Measurements from ENCODE around the gene FBXO36. TPM values are rescaled to one million over a fixed set of nuclear protein-coding genes. Genes with fewer than 3 reads are reported as not detected.

Gene FBXO36
- total and polyA plus RNA-seq, 7 donors = 0.90 to 3.5 (median 2.9) TPM

GRCh38 chr2:229909090-229909489 is 13.2 kb upstream of the FBXO36 start:
- Histone ChIP-seq H3K4me1 (peaks cover 0 to 52% (median 20%) of the 10 kb centered on the region in 4 donors), H3K27ac (no peak overlapping the region), H3K36me3 (peaks cover 0 to 19% (median 0%) of the 10 kb centered on the region in 4 donors), H3K4me3 (no peak overlapping the region), H3K9me3 (no peaks in the 10 kb centered on the region), H3K27me3 (no peaks in the 10 kb centered on the region)
- DNase-seq = no peak
- intact Hi-C loops (cut with DNase I) = no loop called here
- TF ChIP-seq POLR2AphosphoS5 (IDR thresholded peaks at IDR 0.05) (no peak), POLR2A (IDR thresholded peaks at IDR 0.05) (no peak), EP300 (IDR thresholded peaks at IDR 0.05) (no peak)
- TF ChIP-seq, protein P1, sequence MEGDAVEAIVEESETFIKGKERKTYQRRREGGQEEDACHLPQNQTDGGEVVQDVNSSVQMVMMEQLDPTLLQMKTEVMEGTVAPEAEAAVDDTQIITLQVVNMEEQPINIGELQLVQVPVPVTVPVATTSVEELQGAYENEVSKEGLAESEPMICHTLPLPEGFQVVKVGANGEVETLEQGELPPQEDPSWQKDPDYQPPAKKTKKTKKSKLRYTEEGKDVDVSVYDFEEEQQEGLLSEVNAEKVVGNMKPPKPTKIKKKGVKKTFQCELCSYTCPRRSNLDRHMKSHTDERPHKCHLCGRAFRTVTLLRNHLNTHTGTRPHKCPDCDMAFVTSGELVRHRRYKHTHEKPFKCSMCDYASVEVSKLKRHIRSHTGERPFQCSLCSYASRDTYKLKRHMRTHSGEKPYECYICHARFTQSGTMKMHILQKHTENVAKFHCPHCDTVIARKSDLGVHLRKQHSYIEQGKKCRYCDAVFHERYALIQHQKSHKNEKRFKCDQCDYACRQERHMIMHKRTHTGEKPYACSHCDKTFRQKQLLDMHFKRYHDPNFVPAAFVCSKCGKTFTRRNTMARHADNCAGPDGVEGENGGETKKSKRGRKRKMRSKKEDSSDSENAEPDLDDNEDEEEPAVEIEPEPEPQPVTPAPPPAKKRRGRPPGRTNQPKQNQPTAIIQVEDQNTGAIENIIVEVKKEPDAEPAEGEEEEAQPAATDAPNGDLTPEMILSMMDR (IDR thresholded peaks at IDR 0.05) = no peak
- WGBS, 2 donors = 54 to 76% methylated on average over 2 of the region's 2 CpGs

DNA sequence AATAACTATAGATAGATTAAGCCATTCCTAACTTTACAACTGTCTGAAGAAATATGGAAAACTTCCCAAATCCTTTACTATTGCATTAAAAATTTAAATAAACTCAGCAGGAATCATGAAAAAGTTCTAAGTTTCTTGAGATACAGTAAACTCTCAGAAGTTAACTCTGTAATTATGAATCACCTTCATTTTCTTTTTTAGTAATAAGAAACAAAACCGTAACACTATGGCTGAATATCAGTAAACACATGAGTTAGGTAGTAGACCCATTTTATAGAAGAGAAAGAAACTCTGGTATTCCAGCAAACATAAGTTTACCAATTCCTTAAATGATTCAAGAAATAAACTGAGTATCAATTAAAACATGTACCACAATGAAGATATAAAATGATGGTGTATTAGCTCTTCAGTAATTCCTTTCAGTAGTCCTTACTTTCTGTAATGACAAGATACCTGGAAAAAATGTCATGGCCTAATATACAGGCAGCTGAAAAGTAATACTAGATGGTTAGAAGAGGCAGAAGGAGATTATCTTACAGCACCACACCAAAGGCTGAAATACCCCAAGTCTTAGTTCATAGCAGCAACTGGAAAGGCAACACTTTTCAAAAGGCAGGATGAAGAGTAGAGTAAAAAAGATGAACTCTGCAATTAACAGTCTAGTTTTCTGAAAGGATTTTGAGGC is 12.0 kb upstream of the FBXO36 start:
- WGBS, 2 donors = 91% methylated on average over 1 of the region's 1 CpG
- TF ChIP-seq POLR2AphosphoS5 (IDR thresholded peaks at IDR 0.05) = no peak
- TF ChIP-seq, protein P1 (IDR thresholded peaks at IDR 0.05) = no peak
- no peak for TF ChIP-seq POLR2A (IDR thresholded peaks at IDR 0.05)
- no peak for TF ChIP-seq EP300 (IDR thresholded peaks at IDR 0.05)
- Histone ChIP-seq H3K27ac (no peak overlapping the region), H3K9me3 (no peaks in the 10 kb centered on the region), H3K4me1 (peaks cover 0 to 64% (median 26%) of the 10 kb centered on the region in 4 donors), H3K4me3 (no peak overlapping the region), H3K27me3 (no peaks in the 10 kb centered on the region), H3K36me3 (peaks cover 0 to 19% (median 0%) of the 10 kb centered on the region in 4 donors)
- DNase-seq = no peak
- intact Hi-C loops (cut with DNase I) = no loop called here

GRCh38 chr2:229910832-229911412 is 11.4 kb upstream of the FBXO36 start:
- no peak overlapping the region for H3K4me3 ChIP-seq
- peaks cover 0 to 68% (median 28%) of the 10 kb centered on the region in 4 donors for H3K4me1 ChIP-seq
- H3K27me3 ChIP-seq = no peaks in the 10 kb centered on the region
- no peak for DNase-seq
- no peak overlapping the region for H3K27ac ChIP-seq
- no peaks in the 10 kb centered on the region for H3K9me3 ChIP-seq
- TF ChIP-seq, protein P1 (IDR thresholded peaks at IDR 0.05) = no peak
- 22 to 59% methylated on average over 1 of the region's 1 CpG for WGBS, 2 donors
- intact Hi-C loops (cut with DNase I) = no loop called here
- H3K36me3 ChIP-seq = peaks cover 0 to 19% (median 0%) of the 10 kb centered on the region in 4 donors

DNA sequence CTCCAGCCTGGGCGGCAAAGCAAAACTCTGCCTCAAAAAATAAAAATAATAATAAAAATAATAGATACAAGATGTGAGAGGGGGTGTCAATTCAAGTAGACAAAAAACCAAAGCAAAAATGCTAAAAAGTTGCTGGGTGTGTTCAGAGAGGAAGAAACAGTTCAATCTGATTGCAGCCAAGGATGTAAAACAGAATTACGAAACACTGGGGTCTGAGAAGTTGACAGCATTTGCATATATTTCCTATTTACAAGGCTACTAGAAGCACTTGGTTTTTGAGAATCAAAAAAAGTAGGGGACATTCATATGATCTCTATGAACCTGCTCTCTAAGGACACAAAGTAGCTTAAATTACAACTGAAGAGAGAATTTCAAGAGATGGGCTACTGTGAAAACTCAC is 8.1 kb upstream of the FBXO36 start:
- H3K27ac ChIP-seq = no peak overlapping the region
- intact Hi-C loops (cut with DNase I) = no loop called here
- no peak overlapping the region for H3K4me3 ChIP-seq
- H3K9me3 ChIP-seq = no peaks in the 10 kb centered on the region
- H3K36me3 ChIP-seq = peaks cover 0 to 6% (median 0%) of the 10 kb centered on the region in 4 donors
- H3K4me1 ChIP-seq = peaks cover 0 to 72% (median 32%) of the 10 kb centered on the region in 4 donors
- no peak for DNase-seq
- no peaks in the 10 kb centered on the region for H3K27me3 ChIP-seq
- TF ChIP-seq, protein P1 (IDR thresholded peaks at IDR 0.05) = no peak
- no peak for TF ChIP-seq POLR2A (IDR thresholded peaks at IDR 0.05)
- no peak for TF ChIP-seq POLR2AphosphoS5 (IDR thresholded peaks at IDR 0.05)
- no peak for TF ChIP-seq EP300 (IDR thresholded peaks at IDR 0.05)
- WGBS, 2 donors = 81 to 94% methylated on average over 2 of the region's 2 CpGs

Measured in sigmoid colon (tissue), 7 donors.